Heart left ventricle (tissue), 16 donors: ENCODE measurements around the gene LNX1. TPM values are rescaled to one million over a fixed set of nuclear protein-coding genes. Genes with fewer than 3 reads are reported as not detected.

Experiments
- ATAC-seq, 4 donors: fragments of 200-7000 bp; cut with Tn5 transposase; one replicate each; pipeline ENCODE4 v1.9.1; 2020 to 2022; ENCODE audit warnings: moderate library complexity in 4 of 4, mild to moderate bottlenecking in 3 of 4, moderate number of reproducible peaks in 1 of 4
- DNase-seq, 5 donors: peaks; one replicate each; pipeline ENCODE4 v3.0.0-alpha.2; 2020
- H3K27ac ChIP-seq, 12 donors: fragments of 200-600 bp; sonication (generic) in 4 of 12; one replicate each; pipeline versions ENCODE4 v1.5.0 to v1.8.0; 2016 to 2022; ENCODE audit warnings: mild to moderate bottlenecking in 2 of 12
- H3K27me3 ChIP-seq, 9 donors: fragments of 200-600 bp; sonication (generic) in 2 of 9; one replicate each; pipeline versions ENCODE4 v1.5.1 to v1.8.0; 2016 to 2022; ENCODE audit warnings: mild to moderate bottlenecking in 3 of 9
- H3K36me3 ChIP-seq, 9 donors: fragments of 200-600 bp; sonication (generic) in 2 of 9; one replicate each; pipeline versions ENCODE4 v1.5.0 to v1.8.0; 2018 to 2022; ENCODE audit warnings: mild to moderate bottlenecking in 2 of 9
- H3K4me1 ChIP-seq, 12 donors: fragments of 200-600 bp; sonication (generic) in 4 of 12; one replicate each; pipeline versions ENCODE4 v1.5.0 to v1.8.0; 2016 to 2022; ENCODE audit warnings: mild to moderate bottlenecking in 3 of 12
- H3K4me3 ChIP-seq, 12 donors: fragments of 200-600 bp; sonication (generic) in 4 of 12; one replicate each; pipeline versions ENCODE4 v1.5.0 to v1.8.0; 2017 to 2022; ENCODE audit warnings: mild to moderate bottlenecking in 9 of 12, moderate library complexity in 4 of 12
- H3K9me3 ChIP-seq, 12 donors: fragments of 200-600 bp; sonication (generic) in 4 of 12; one replicate each; pipeline versions ENCODE4 v1.5.0 to v1.8.0; 2016 to 2022; ENCODE audit warnings: mild to moderate bottlenecking in 1 of 12
- CTCF ChIP-seq, 12 donors: fragments of 200-600 bp; sonication (generic) in 4 of 12; IDR thresholded peaks; one replicate each; pipeline versions ENCODE4 v1.5.0 to v1.8.0; 2018 to 2022; ENCODE audit warnings: antibody characterized with exemption in 12 of 12, mild to moderate bottlenecking in 5 of 12
- POLR2A ChIP-seq, 2 donors: fragments of 450-650 bp; IDR thresholded peaks; one replicate each; pipeline ENCODE4 v1.6.1; 2017; ENCODE audit warnings: antibody characterized with exemption in 2 of 2, mild to moderate bottlenecking in 2 of 2, moderate library complexity in 2 of 2
- WGBS, 4 donors: extraction: QIAGEN DNeasy Blood & Tissue Kit in 2 of 4; methylation state at CpG; one replicate each; pipeline versions ENCODE4 v1.1.5 to v1.1.7; 2013 to 2018; 5-methylcytosine and 5-hydroxymethylcytosine counted together
- intact Hi-C, 10 donors: fragments of 100-400 bp; cut with DNase I; formaldehyde crosslinking; loops; one replicate each; pipeline versions ENCODE4 v1.11.1 to v1.14.2; 2022
- polyA plus RNA-seq, 2 donors: library from polyadenylated mRNA; stranded (reverse); fragments of 200-250 nt; gene quantifications; one replicate each; pipeline ENCODE4 v1.2.3, GENCODE V29; 2013
- total RNA-seq, 9 donors: library from RNA; depleted of rRNA in 2 of 9; stranded (reverse); fragments of >200 nt in 2 of 9; fragmentation: NEBNext Ultra II Directional in 3 of 9; extraction: Animal tissue kit (Norgen Biotek cat#: 25700) in 3 of 9; gene quantifications; one replicate each; pipeline versions ENCODE4 v1.1.0 to v1.2.4, GENCODE V29; 2016 to 2023
- donor health status: ischemic (EF 13 %, LVEDD 7.1; RV severe dilation, severe dysfunction).
- donor health status: healthy with polysubstance abuse.
- donor health status: DM: no; HTN: yes; CAD: no.
- donor health status: DM: no; HTN: no; CAD: no.
- donor health status: ischemic (EF 25% LVEDD 6.9; RV normal size, moderate dysfunction).
- donor health status: ischemic (EF 25% LVEDD 5.7; RV mildly dilated, moderate dysfunction).
- donor health status: healthy.
- donor health status: DM: yes; HTN: yes; CAD: no.
- donor health status: ischemic (EF 35%, LVEDD 5.7; RV mildly dilated, moderate dysfunction).
- donor health status: nonischemic (EF 11% LVEDD 7.7; RV severe dilation, severe dysfunction).
- donor health status: DM: yes; HTN: yes; CAD: no.
- donor health status: PGD.
- donor health status: ischemic (EF 29% LVEDD 5.4; RV normal size, mild dysfunction).
- donor health status: nonischemic (EF 23%, LVEDD 6.1; RV moderate dilation, normal function).

The LNX1 gene
- total and polyA plus RNA-seq, 11 donors, result 3.4 to 15.7 (median 6.7) TPM

DNA sequence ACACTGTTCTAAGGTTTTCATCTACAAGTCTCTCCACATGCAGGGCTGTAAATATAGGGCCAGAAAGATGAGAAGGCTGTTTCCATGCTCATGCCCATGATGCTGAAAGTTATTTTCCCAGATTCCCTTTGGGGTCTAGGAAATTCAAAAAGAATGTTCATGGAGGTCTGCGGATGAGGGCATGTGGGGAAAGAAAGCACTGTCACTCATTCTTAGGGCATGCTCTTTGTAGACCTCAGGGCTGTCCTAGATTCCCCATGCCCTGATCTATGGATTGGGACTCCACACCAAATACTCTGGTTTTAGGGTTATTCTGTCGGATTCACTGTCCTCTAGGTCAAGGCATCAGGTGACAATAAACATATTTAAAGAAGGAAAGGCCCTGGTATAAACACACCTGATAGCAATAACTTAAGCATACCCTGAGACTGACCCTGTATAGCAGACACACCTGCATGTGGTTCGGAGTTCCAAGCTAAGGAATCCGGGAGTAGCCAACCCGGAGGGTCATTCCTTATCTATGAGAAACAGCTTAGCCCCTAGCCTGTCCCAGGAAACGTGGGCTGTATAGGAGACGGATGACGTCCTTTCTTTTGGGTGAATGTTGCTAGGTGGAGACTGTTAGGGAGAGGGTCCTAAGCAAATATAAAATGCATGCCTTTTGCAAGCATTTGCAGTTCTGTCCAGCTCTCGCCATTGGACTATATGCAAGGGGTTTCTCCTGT lies 37.6 kb downstream of the LNX1 start:
- no peak overlapping the region for H3K27ac ChIP-seq
- ATAC-seq (no peak), DNase-seq (no peak)
- no peaks in the 10 kb centered on the region for H3K9me3 ChIP-seq
- no peak for TF ChIP-seq POLR2A (IDR thresholded peaks at IDR 0.05)
- WGBS, 4 donors, result 93 to 95% (median 94%) methylated on average over 9 of the region's 9 CpGs
- H3K4me3 ChIP-seq, result no peak overlapping the region
- intact Hi-C loops, result no loop called here
- peaks cover 0 to 27% (median 9%) of the 10 kb centered on the region in 12 donors for H3K4me1 ChIP-seq
- no peaks in the 10 kb centered on the region for H3K36me3 ChIP-seq
- H3K27me3 ChIP-seq, result no peaks in the 10 kb centered on the region

DNA sequence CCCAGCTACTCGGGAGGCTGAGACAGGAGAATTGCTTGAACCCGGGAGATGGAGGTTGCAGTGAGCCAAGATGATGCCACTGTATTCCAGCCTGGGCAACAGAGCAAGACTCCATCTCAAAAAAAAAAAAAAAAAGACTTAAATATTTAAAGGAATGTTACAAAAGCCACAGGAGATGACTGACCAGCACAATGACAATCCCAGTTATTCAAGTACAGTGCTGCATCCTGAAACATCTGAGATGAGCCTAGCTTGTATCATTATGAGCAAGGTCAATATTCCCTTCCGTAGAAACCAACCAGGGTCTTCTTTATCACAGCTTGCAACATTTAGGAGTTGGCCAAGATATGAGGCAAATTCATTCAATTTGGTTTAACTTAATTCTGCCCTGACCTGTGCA lies 38.6 kb downstream of the LNX1 start:
- Histone ChIP-seq H3K9me3 (no peaks in the 10 kb centered on the region), H3K4me3 (no peak overlapping the region), H3K36me3 (no peaks in the 10 kb centered on the region), H3K4me1 (peaks cover 0 to 18% (median 4%) of the 10 kb centered on the region in 12 donors), H3K27me3 (no peaks in the 10 kb centered on the region), H3K27ac (no peak overlapping the region)
- ATAC-seq (no peak), DNase-seq (no peak)
- intact Hi-C loops, result no loop called here
- WGBS, 4 donors, result 83 to 100% (median 97%) methylated on average over 3 of the region's 3 CpGs
- TF ChIP-seq CTCF (IDR thresholded peaks at IDR 0.05), result no peak
- no peak for TF ChIP-seq POLR2A (IDR thresholded peaks at IDR 0.05)

DNA sequence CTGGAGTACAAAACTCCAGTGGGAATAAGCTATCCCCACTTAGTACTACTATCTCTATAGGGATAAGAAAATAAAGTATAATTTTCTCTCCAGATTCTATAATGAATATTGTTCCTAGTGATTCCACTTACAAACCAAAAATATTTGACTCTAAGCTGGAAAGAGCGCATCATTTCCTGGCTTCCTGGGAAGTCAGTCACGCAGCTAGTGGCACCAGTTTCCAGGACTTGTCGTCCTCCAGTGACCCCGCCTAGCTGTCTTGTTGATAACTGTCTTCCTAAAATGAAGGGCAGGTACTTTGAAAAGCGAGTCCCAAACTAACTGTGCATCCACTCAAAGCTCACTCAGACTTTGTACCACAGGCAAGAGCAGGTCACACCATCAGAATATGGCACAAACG lies 39.3 kb downstream of the LNX1 start:
- Histone ChIP-seq H3K27ac (peak overlapping the region in 2 of 12 donors; percentile 20 to 39), H3K4me3 (no peak overlapping the region), H3K36me3 (no peaks in the 10 kb centered on the region), H3K27me3 (no peaks in the 10 kb centered on the region), H3K9me3 (no peaks in the 10 kb centered on the region), H3K4me1 (peaks cover 0 to 24% (median 0%) of the 10 kb centered on the region in 12 donors)
- DNase-seq (no peak), ATAC-seq (no peak)
- intact Hi-C loops, result no loop called here
- 60 to 70% (median 65%) methylated on average over 6 of the region's 6 CpGs for WGBS, 4 donors
- no peak for TF ChIP-seq POLR2A (IDR thresholded peaks at IDR 0.05)

DNA sequence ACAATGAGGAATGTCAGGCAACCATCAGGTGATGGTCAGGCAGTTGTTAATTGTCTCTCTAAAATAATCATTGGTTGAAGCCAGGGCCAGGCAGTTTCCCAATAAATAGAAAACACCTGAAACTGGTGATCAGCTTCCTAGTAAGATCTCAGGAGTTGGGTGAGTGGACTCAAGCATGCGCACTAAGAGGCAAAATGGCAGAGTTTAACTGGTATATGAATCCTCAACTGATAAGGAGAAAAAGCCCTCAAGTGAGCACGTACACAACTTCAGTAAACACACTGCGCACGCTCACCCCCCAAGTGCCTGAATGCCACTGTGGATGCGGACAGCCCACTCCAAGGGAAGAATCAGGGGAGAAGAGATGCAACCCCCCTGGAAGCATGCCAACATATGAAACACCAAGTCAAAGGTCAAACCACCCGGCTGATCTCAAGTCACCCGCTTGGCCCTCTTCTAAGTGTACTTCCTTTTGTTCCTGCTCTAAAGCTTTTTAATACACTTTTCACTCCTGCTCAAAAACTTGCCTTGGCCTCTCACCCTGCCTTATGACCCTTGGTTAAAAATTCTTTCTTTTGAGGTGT lies 39.9 kb downstream of the LNX1 start:
- peaks cover 0 to 24% (median 0%) of the 10 kb centered on the region in 12 donors for H3K4me1 ChIP-seq
- no peak for ATAC-seq
- DNase-seq, result no peak
- no peaks in the 10 kb centered on the region for H3K36me3 ChIP-seq
- intact Hi-C loops, result no loop called here
- no peak for TF ChIP-seq POLR2A (IDR thresholded peaks at IDR 0.05)
- no peak for TF ChIP-seq CTCF (IDR thresholded peaks at IDR 0.05)
- no peaks in the 10 kb centered on the region for H3K27me3 ChIP-seq
- peak overlapping the region in 2 of 12 donors; percentile 20 to 39 for H3K27ac ChIP-seq
- 84 to 91% (median 84%) methylated on average over 7 of the region's 7 CpGs for WGBS, 4 donors
- no peak overlapping the region for H3K4me3 ChIP-seq
- no peaks in the 10 kb centered on the region for H3K9me3 ChIP-seq

- H3K27me3 ChIP-seq, result no peaks in the 10 kb centered on the region
- no peaks in the 10 kb centered on the region for H3K9me3 ChIP-seq
- 95 to 99% (median 97%) methylated on average over 3 of the region's 3 CpGs for WGBS, 4 donors
- no peak overlapping the region for H3K27ac ChIP-seq
- no peak for DNase-seq
- no peaks in the 10 kb centered on the region for H3K36me3 ChIP-seq
- no peak overlapping the region for H3K4me3 ChIP-seq
- ATAC-seq, result no peak
- no peak for TF ChIP-seq CTCF (IDR thresholded peaks at IDR 0.05)
- no peak for TF ChIP-seq POLR2A (IDR thresholded peaks at IDR 0.05)
- intact Hi-C loops, result no loop called here
- peaks cover 0 to 11% (median 0%) of the 10 kb centered on the region in 12 donors for H3K4me1 ChIP-seq
Measured at GRCh38 chr4:53548662-53549061, 42.6 kb downstream of the LNX1 start.
